ENCODE data around the gene WWC1. TPM values are rescaled to one million over a fixed set of nuclear protein-coding genes. Genes with fewer than 3 reads are reported as not detected.

Gene WWC1
- total and polyA plus RNA-seq, 9 of the 15 experiments (the other 6 are each of a cell fraction or from before 2014, with no cell fraction given), result under 0.01 to 0.54 (median 0.42) TPM; not detected in 6

GRCh38 chr5:168393773-168394172 lies 102.3 kb downstream of the WWC1 start:
- Histone ChIP-seq H3K4me2 (ENCODE audit: insufficient read depth, low read length) (no peak overlapping the region), H2AFZ (ENCODE audit: low read depth, low read length) (no peak overlapping the region), H3K27me3 (ENCODE audit: control insufficient read depth in 2 of 2, insufficient read depth in 2 of 2, low read length in 2 of 2) (peaks cover 2 to 10% of the 10 kb centered on the region in 2 experiments; a peak in 3 of 5 replicates), H3K79me2 (ENCODE audit: control insufficient read depth, insufficient read depth, low read length) (no peaks in the 10 kb centered on the region), H4K20me1 (replicated peaks; ENCODE audit: control insufficient read depth, insufficient read depth, low read length) (no peaks in the 10 kb centered on the region), H3K9ac (ENCODE audit: insufficient read depth in 1 of 2, low read depth in 2 of 2, low read length in 2 of 2) (no peak overlapping the region), H3K9me3 (replicated peaks; ENCODE audit: control insufficient read depth, insufficient read depth, low read depth, low read length) (no peaks in the 10 kb centered on the region), H3K4me1 (replicated peaks in 1 of 2; ENCODE audit: control insufficient read depth in 2 of 2, insufficient read depth in 2 of 2, low read length in 2 of 2) (no peaks in the 10 kb centered on the region), H3K9me1 (ENCODE audit: control insufficient read depth, insufficient read depth, low read length) (no peaks in the 10 kb centered on the region), H3K27ac (ENCODE audit: extremely low read depth, low read depth, low read length) (no peak overlapping the region), H3K36me3 (ENCODE audit: control insufficient read depth, insufficient read depth, low read length) (no peaks in the 10 kb centered on the region), H3K4me3 (no peak overlapping the region)
- BruUV-seq (replicated peaks), result no TSS peak
- CTCF ChIA-PET (ENCODE audit: low intra/inter-chr PET ratio), result no interaction called here
- intact Hi-C loops (cut with micrococcal nuclease) (no loop called here), in situ Hi-C loops (cut with MboI) (no loop called here)
- POLR2A ChIA-PET, result interaction anchor here (0.9 kb wide), 1 partner anchor 112 kb away, joined by 3 read pairs; no protein-coding TSS in a partner anchor
- ATAC-seq (no peak), DNase-seq (ENCODE audit: extremely low read depth in 1 of 4, low spot score in 3 of 4) (no peak), FAIRE-seq (no peak)
- WGBS (ENCODE audit: insufficient coverage, low coverage, missing lambda C conversion rate), result 0% methylated on average over 3 of the region's 3 CpGs
- no peak for TF ChIP-seq ZNF174 (CRISPR knock-in tag; IDR thresholded peaks at IDR 0.05)
- TF ChIP-seq ZBTB43 (CRISPR knock-in tag; IDR thresholded peaks at IDR 0.05), result no peak
- TF ChIP-seq, protein P1, sequence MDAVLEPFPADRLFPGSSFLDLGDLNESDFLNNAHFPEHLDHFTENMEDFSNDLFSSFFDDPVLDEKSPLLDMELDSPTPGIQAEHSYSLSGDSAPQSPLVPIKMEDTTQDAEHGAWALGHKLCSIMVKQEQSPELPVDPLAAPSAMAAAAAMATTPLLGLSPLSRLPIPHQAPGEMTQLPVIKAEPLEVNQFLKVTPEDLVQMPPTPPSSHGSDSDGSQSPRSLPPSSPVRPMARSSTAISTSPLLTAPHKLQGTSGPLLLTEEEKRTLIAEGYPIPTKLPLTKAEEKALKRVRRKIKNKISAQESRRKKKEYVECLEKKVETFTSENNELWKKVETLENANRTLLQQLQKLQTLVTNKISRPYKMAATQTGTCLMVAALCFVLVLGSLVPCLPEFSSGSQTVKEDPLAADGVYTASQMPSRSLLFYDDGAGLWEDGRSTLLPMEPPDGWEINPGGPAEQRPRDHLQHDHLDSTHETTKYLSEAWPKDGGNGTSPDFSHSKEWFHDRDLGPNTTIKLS (IDR thresholded peaks at IDR 0.05; ENCODE audit: borderline replicate concordance, low read depth), result no peak
- no peak for TF ChIP-seq NR2C2 (CRISPR knock-in tag; IDR thresholded peaks at IDR 0.05)
- TF ChIP-seq NR2C2 (tag; IDR thresholded peaks at IDR 0.05), result no peak
- TF ChIP-seq PHF8 (IDR thresholded peaks at IDR 0.05; ENCODE audit: borderline replicate concordance, low read length), result no peak
- TF ChIP-seq PHB (CRISPR knock-in tag; IDR thresholded peaks at IDR 0.05), result no peak
- TF ChIP-seq ZBTB26 (CRISPR knock-in tag; IDR thresholded peaks at IDR 0.05), result no peak
- TF ChIP-seq BCLAF1 (IDR thresholded peaks at IDR 0.05; ENCODE audit: borderline replicate concordance in 1 of 2, control insufficient read depth in 1 of 2, low read depth in 2 of 2, low read length in 1 of 2), result no peak
- TF ChIP-seq CEBPB (tag; IDR thresholded peaks at IDR 0.05), result no peak
- no peak for TF ChIP-seq THRA (IDR thresholded peaks at IDR 0.05)
- TF ChIP-seq ERF (CRISPR knock-in tag; IDR thresholded peaks at IDR 0.05), result no peak
- TF ChIP-seq, protein P2, sequence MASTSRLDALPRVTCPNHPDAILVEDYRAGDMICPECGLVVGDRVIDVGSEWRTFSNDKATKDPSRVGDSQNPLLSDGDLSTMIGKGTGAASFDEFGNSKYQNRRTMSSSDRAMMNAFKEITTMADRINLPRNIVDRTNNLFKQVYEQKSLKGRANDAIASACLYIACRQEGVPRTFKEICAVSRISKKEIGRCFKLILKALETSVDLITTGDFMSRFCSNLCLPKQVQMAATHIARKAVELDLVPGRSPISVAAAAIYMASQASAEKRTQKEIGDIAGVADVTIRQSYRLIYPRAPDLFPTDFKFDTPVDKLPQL (IDR thresholded peaks at IDR 0.05; ENCODE audit: extremely low read depth, insufficient read length), result no peak

All from K562 (cell line).